Naive B cell (primary cell): Measurements from ENCODE around the gene ECE2. TPM values are rescaled to one million over a fixed set of nuclear protein-coding genes. Genes with fewer than 3 reads are reported as not detected.
A peak's percentile ranks its signal among the peaks of the same experiment; 100 is the strongest.

Experiments
- ATAC-seq, 2 donors: fragments of 150-1000 bp; cut with Tn5 transposase; 2 replicates each; pipeline ENCODE4 v1.10.0; 2021; ENCODE audit warnings: low read depth in 2 of 2, mild to moderate bottlenecking in 2 of 2, moderate library complexity in 2 of 2
- DNase-seq: peaks from one replicate; pipeline ENCODE4 v3.0.0; 2022
- H3K27ac Mint-ChIP-seq, 6 donors: one replicate each; pipeline ENCODE4 v1.8.0; 2020 to 2022; ENCODE audit warnings: mild to moderate bottlenecking in 6 of 6, mixed read lengths in 6 of 6, moderate library complexity in 5 of 6, inconsistent platforms in 2 of 6
- H3K27me3 Mint-ChIP-seq, 3 donors: one replicate each; pipeline ENCODE4 v1.8.0; 2021 to 2022; ENCODE audit warnings: mixed read lengths in 3 of 3, mild to moderate bottlenecking in 1 of 3
- H3K36me3 Mint-ChIP-seq, 2 donors: one replicate each; pipeline ENCODE4 v1.8.0; 2020 to 2022; ENCODE audit warnings: mixed read lengths in 2 of 2, inconsistent platforms in 1 of 2, mild to moderate bottlenecking in 1 of 2
- H3K4me1 Mint-ChIP-seq, 3 donors: one replicate each; pipeline ENCODE4 v1.8.0; 2020 to 2022; ENCODE audit warnings: mixed read lengths in 3 of 3, inconsistent platforms in 1 of 3, mild to moderate bottlenecking in 1 of 3, moderate library complexity in 1 of 3
- H3K4me3 Mint-ChIP-seq, 8 donors: one replicate each; pipeline ENCODE4 v1.8.0; 2020 to 2022; ENCODE audit warnings: mild to moderate bottlenecking in 8 of 8, mixed read lengths in 8 of 8, moderate library complexity in 8 of 8, inconsistent platforms in 2 of 8
- H3K9me3 Mint-ChIP-seq, 7 donors: one replicate each; pipeline ENCODE4 v1.8.0; 2020 to 2022; ENCODE audit warnings: mixed read lengths in 7 of 7, mild to moderate bottlenecking in 5 of 7, inconsistent platforms in 2 of 7, moderate library complexity in 1 of 7
- polyA plus RNA-seq, 6 donors: library from polyadenylated mRNA; unstranded; fragments of 300-500 nt; fragmentation: Illumina TruSeq; gene quantifications; one replicate each; pipeline ENCODE4 v1.2.3, GENCODE V29; 2021; ENCODE audit warnings: low read depth in 6 of 6

The ECE2 gene
- polyA plus RNA-seq, 6 donors from 2014 or later, result not detected

GRCh38 chr3:184295771-184296170, 19.9 kb downstream of the ECE2 start:
- peaks cover 12 to 24% (median 12%) of the 10 kb centered on the region in 3 donors for H3K4me1 Mint-ChIP-seq
- no peak for DNase-seq
- peak overlapping the region in 1 of 8 donors; percentile 70 for H3K4me3 Mint-ChIP-seq
- peaks cover 0 to 17% (median 11%) of the 10 kb centered on the region in 3 donors for H3K27me3 Mint-ChIP-seq
- peak overlapping the region in 1 of 6 donors; percentile 22 for H3K27ac Mint-ChIP-seq
- no peaks in the 10 kb centered on the region for H3K36me3 Mint-ChIP-seq
- no peaks in the 10 kb centered on the region for H3K9me3 Mint-ChIP-seq
- ATAC-seq, result no peak

GRCh38 chr3:184296616-184297015, 20.8 kb downstream of the ECE2 start:
- Mint-ChIP-seq H3K4me3 (peak overlapping the region in 7 of 8 donors; percentile 48 to 90 (median 77)), H3K36me3 (peaks cover 0 to 4% of the 10 kb centered on the region in 2 donors), H3K27ac (no peak overlapping the region), H3K9me3 (no peaks in the 10 kb centered on the region), H3K4me1 (peaks cover 13 to 31% (median 14%) of the 10 kb centered on the region in 3 donors), H3K27me3 (peaks cover 0 to 13% (median 11%) of the 10 kb centered on the region in 3 donors)
- no peak for ATAC-seq
- DNase-seq, result no peak

GRCh38 chr3:184298759-184299487, 23.1 kb downstream of the ECE2 start, which contains the start of gene PSMD2:
Gene PSMD2 (plus strand): TSS chr3:184299241. CDS start chr3:184299267, 26 bp downstream.
- Mint-ChIP-seq H3K27me3 (no peaks in the 10 kb centered on the region), H3K9me3 (no peaks in the 10 kb centered on the region), H3K4me3 (peak within 1 kb of the TSS; percentile 89 to 97 (median 92)), H3K27ac (peak within 1 kb of the TSS; percentile 33 to 95 (median 87)), H3K4me1 (peaks cover 14 to 32% (median 15%) of the 10 kb centered on the region in 3 donors), H3K36me3 (peaks cover 0 to 9% of the 10 kb centered on the region in 2 donors)
- DNase-seq, result peak; percentile 96
- peak; percentile 90 to 92 for ATAC-seq

- Mint-ChIP-seq H3K4me1 (peaks cover 18 to 32% (median 19%) of the 10 kb centered on the region in 3 donors), H3K4me3 (peak overlapping the region; percentile 89 to 97 (median 92)), H3K9me3 (no peaks in the 10 kb centered on the region), H3K27ac (peak overlapping the region in 4 of 6 donors; percentile 50 to 95 (median 71)), H3K27me3 (no peaks in the 10 kb centered on the region), H3K36me3 (peaks cover 0 to 15% of the 10 kb centered on the region in 2 donors)
- ATAC-seq (no peak), DNase-seq (no peak)
Observed at GRCh38 chr3:184299488-184300377, 23.9 kb downstream of the ECE2 start.

GRCh38 chr3:184300378-184300720, 24.5 kb downstream of the ECE2 start:
- no peaks in the 10 kb centered on the region for H3K9me3 Mint-ChIP-seq
- H3K4me1 Mint-ChIP-seq, result peaks cover 18 to 32% (median 19%) of the 10 kb centered on the region in 3 donors
- H3K4me3 Mint-ChIP-seq, result peak overlapping the region; percentile 89 to 97 (median 92)
- H3K27me3 Mint-ChIP-seq, result no peaks in the 10 kb centered on the region
- DNase-seq, result no peak
- ATAC-seq, result no peak
- peaks cover 0 to 15% of the 10 kb centered on the region in 2 donors for H3K36me3 Mint-ChIP-seq
- H3K27ac Mint-ChIP-seq, result peak overlapping the region in 1 of 6 donors; percentile 64

GRCh38 chr3:184305577-184305976, 29.8 kb downstream of the ECE2 start:
- H3K9me3 Mint-ChIP-seq, result no peaks in the 10 kb centered on the region
- DNase-seq (no peak), ATAC-seq (peak; percentile 57 to 65)
- H3K27me3 Mint-ChIP-seq, result no peaks in the 10 kb centered on the region
- peak overlapping the region in 2 of 6 donors; percentile 30 to 49 for H3K27ac Mint-ChIP-seq
- H3K4me1 Mint-ChIP-seq, result peaks cover 8 to 9% (median 9%) of the 10 kb centered on the region in 3 donors
- no peak overlapping the region for H3K4me3 Mint-ChIP-seq
- H3K36me3 Mint-ChIP-seq, result peaks cover 11 to 30% of the 10 kb centered on the region in 2 donors

GRCh38 chr3:184306341-184306972, 30.6 kb downstream of the ECE2 start:
- ATAC-seq (no peak), DNase-seq (no peak)
- H3K27me3 Mint-ChIP-seq, result no peaks in the 10 kb centered on the region
- H3K9me3 Mint-ChIP-seq, result no peaks in the 10 kb centered on the region
- H3K27ac Mint-ChIP-seq, result peak overlapping the region in 2 of 6 donors; percentile 2 to 66
- peaks cover 3 to 6% (median 5%) of the 10 kb centered on the region in 3 donors for H3K4me1 Mint-ChIP-seq
- no peak overlapping the region for H3K4me3 Mint-ChIP-seq
- peaks cover 11 to 28% of the 10 kb centered on the region in 2 donors for H3K36me3 Mint-ChIP-seq

- no peaks in the 10 kb centered on the region for H3K9me3 Mint-ChIP-seq
- H3K4me3 Mint-ChIP-seq, result no peak overlapping the region
- ATAC-seq (no peak), DNase-seq (no peak)
- no peaks in the 10 kb centered on the region for H3K27me3 Mint-ChIP-seq
- H3K4me1 Mint-ChIP-seq, result peaks cover 0 to 5% (median 3%) of the 10 kb centered on the region in 3 donors
- peaks cover 11 to 22% of the 10 kb centered on the region in 2 donors for H3K36me3 Mint-ChIP-seq
- peak overlapping the region in 1 of 6 donors; percentile 76 for H3K27ac Mint-ChIP-seq
Observed at GRCh38 chr3:184307915-184308314, 32.1 kb downstream of the ECE2 start.

GRCh38 chr3:184308744-184309143, 32.9 kb downstream of the ECE2 start:
- Mint-ChIP-seq H3K27ac (no peak overlapping the region), H3K4me3 (no peak overlapping the region), H3K27me3 (no peaks in the 10 kb centered on the region), H3K4me1 (peaks cover under 1 to 5% (median 3%) of the 10 kb centered on the region in 3 donors), H3K36me3 (peaks cover 11 to 22% of the 10 kb centered on the region in 2 donors), H3K9me3 (no peaks in the 10 kb centered on the region)
- ATAC-seq (no peak), DNase-seq (no peak)

GRCh38 chr3:184311633-184312032, 35.8 kb downstream of the ECE2 start:
- Mint-ChIP-seq H3K27ac (peak overlapping the region in 2 of 6 donors; percentile 6 to 9), H3K4me1 (peaks cover 8 to 14% (median 11%) of the 10 kb centered on the region in 3 donors), H3K36me3 (peaks cover 11 to 15% of the 10 kb centered on the region in 2 donors), H3K27me3 (no peaks in the 10 kb centered on the region), H3K9me3 (no peaks in the 10 kb centered on the region), H3K4me3 (peak overlapping the region in 3 of 8 donors; percentile 17 to 71 (median 33))
- ATAC-seq, result no peak
- DNase-seq, result no peak

- peaks cover 21 to 31% (median 31%) of the 10 kb centered on the region in 3 donors for H3K4me1 Mint-ChIP-seq
- no peaks in the 10 kb centered on the region for H3K36me3 Mint-ChIP-seq
- no peaks in the 10 kb centered on the region for H3K27me3 Mint-ChIP-seq
- H3K4me3 Mint-ChIP-seq, result peak within 1 kb of the TSS; percentile 79 to 96 (median 91)
- peak; percentile 87 to 88 for ATAC-seq
- peak within 1 kb of the TSS; percentile 81 to 97 (median 94) for H3K27ac Mint-ChIP-seq
- peak; percentile 93 for DNase-seq
- no peaks in the 10 kb centered on the region for H3K9me3 Mint-ChIP-seq
Observed at GRCh38 chr3:184314363-184314699, 38.5 kb downstream of the ECE2 start, which contains the start of gene EIF4G1. Gene EIF4G1 (plus strand): TSS chr3:184314606. CDS start chr3:184315797, 1,191 bp downstream.

GRCh38 chr3:184314700-184315542, 39.1 kb downstream of the ECE2 start:
- Mint-ChIP-seq H3K4me1 (peaks cover 24 to 36% (median 33%) of the 10 kb centered on the region in 3 donors), H3K9me3 (no peaks in the 10 kb centered on the region), H3K4me3 (peak overlapping the region; percentile 79 to 94 (median 90)), H3K27ac (peak overlapping the region; percentile 66 to 97 (median 86)), H3K27me3 (no peaks in the 10 kb centered on the region), H3K36me3 (no peaks in the 10 kb centered on the region)
- peak; percentile 54 to 55 for ATAC-seq
- peak; percentile 63 for DNase-seq
